Mesenchymal stem cell (in vitro differentiated cells and primary cell): ENCODE results near the gene TAAR5.

ENCODE experiments used
- DNase-seq: peaks from one replicate; pipeline ENCODE4 v3.0.0-alpha.2; 2013
- H2AFZ ChIP-seq: one replicate; pipeline ENCODE4 v1.6.1; 2013; ENCODE audit warnings: low read depth, mild to moderate bottlenecking, control low read depth, inconsistent platforms, low read length, moderate library complexity
- H2AK5ac ChIP-seq: 2 replicates; pipeline ENCODE4 v1.6.1; 2013; ENCODE audit warnings: low read length, moderate library complexity, mild to moderate bottlenecking, inconsistent platforms; ENCODE audit not compliant: severe bottlenecking
- H2BK120ac ChIP-seq: one replicate; pipeline ENCODE4 v1.6.1; 2013; ENCODE audit warnings: low read depth, mild to moderate bottlenecking, inconsistent platforms, low read length, moderate library complexity
- H2BK12ac ChIP-seq, 2 experiments: one replicate each; pipeline ENCODE4 v1.6.1; 2013; ENCODE audit warnings: inconsistent platforms in 2 of 2, low read length in 2 of 2, mild to moderate bottlenecking in 2 of 2, moderate library complexity in 2 of 2, control low read depth in 1 of 2
- H2BK15ac ChIP-seq: one replicate; pipeline ENCODE4 v1.6.1; 2013; ENCODE audit warnings: mild to moderate bottlenecking, low read depth, inconsistent platforms; ENCODE audit not compliant: poor library complexity, severe bottlenecking
- H2BK5ac ChIP-seq: 2 replicates; pipeline ENCODE4 v1.6.1; 2013; ENCODE audit warnings: low read depth, mild to moderate bottlenecking, low read length, control low read depth, inconsistent platforms; ENCODE audit not compliant: poor library complexity, severe bottlenecking
- H3K14ac ChIP-seq, 2 experiments: one replicate each; pipeline ENCODE4 v1.6.1; 2013; ENCODE audit warnings: inconsistent platforms in 2 of 2, low read length in 2 of 2, control low read depth in 1 of 2, mild to moderate bottlenecking in 1 of 2, moderate library complexity in 1 of 2
- H3K18ac ChIP-seq, 2 experiments: one replicate each; pipeline ENCODE4 v1.6.1; 2013; ENCODE audit warnings: inconsistent platforms in 2 of 2, low read length in 2 of 2, control low read depth in 1 of 2, low read depth in 1 of 2, mild to moderate bottlenecking in 1 of 2
- H3K23ac ChIP-seq, 2 experiments: one replicate each; pipeline ENCODE4 v1.6.1; 2013; ENCODE audit warnings: inconsistent platforms in 2 of 2, low read length in 2 of 2, mild to moderate bottlenecking in 2 of 2, moderate library complexity in 2 of 2, control low read depth in 1 of 2
- H3K27ac ChIP-seq: 2 replicates; pipeline ENCODE4 v1.5.1; 2013; ENCODE audit warnings: mild to moderate bottlenecking, moderate library complexity, low read length, control low read depth, inconsistent platforms; ENCODE audit not compliant: poor library complexity, severe bottlenecking
- H3K27me3 ChIP-seq, 2 experiments: 2 replicates each; pipeline versions ENCODE4 v1.6.1 to v1.7.0; 2013; ENCODE audit warnings: low read length in 2 of 2, mild to moderate bottlenecking in 2 of 2, moderate library complexity in 2 of 2, control low read depth in 1 of 2, inconsistent platforms in 1 of 2; ENCODE audit not compliant: control insufficient read depth in 1 of 2, insufficient read depth in 1 of 2
- H3K36me3 ChIP-seq, 2 experiments: 2 replicates each; pipeline versions ENCODE4 v1.6.1 to v1.7.0; 2013; ENCODE audit warnings: low read length in 2 of 2, control low read depth in 1 of 2, inconsistent platforms in 1 of 2, low read depth in 1 of 2, mild to moderate bottlenecking in 1 of 2; ENCODE audit not compliant: insufficient read depth in 2 of 2, control insufficient read depth in 1 of 2
- H3K4ac ChIP-seq, 2 experiments: one replicate each; pipeline ENCODE4 v1.6.1; 2013; ENCODE audit warnings: inconsistent platforms in 2 of 2, low read length in 2 of 2, mild to moderate bottlenecking in 2 of 2, moderate library complexity in 2 of 2, control low read depth in 1 of 2, low read depth in 1 of 2
- H3K4me1 ChIP-seq: 2 replicates; pipeline ENCODE4 v1.6.1; 2013; ENCODE audit warnings: low read depth, low read length, control low read depth; ENCODE audit not compliant: control insufficient read depth, insufficient read depth
- H3K4me2 ChIP-seq: 2 replicates; pipeline ENCODE4 v1.6.1; 2013; ENCODE audit warnings: low read length, mild to moderate bottlenecking, inconsistent platforms; ENCODE audit not compliant: poor library complexity, severe bottlenecking
- H3K4me3 ChIP-seq, 2 experiments: 2 replicates each; pipeline versions ENCODE4 v1.5.1 to v1.7.0; 2013; ENCODE audit warnings: low read length in 2 of 2, mild to moderate bottlenecking in 2 of 2, control low read depth in 1 of 2, low read depth in 1 of 2; ENCODE audit not compliant: insufficient read depth in 1 of 2
- H3K79me1 ChIP-seq: replicated peaks from 2 replicates; pipeline ENCODE4 v1.6.1; 2013; ENCODE audit warnings: mild to moderate bottlenecking, control low read depth, low read length, inconsistent platforms; ENCODE audit not compliant: poor library complexity, severe bottlenecking
- H3K9ac ChIP-seq: 2 replicates; pipeline ENCODE4 v1.7.0; 2013; ENCODE audit warnings: mild to moderate bottlenecking, low read length, moderate library complexity
- H3K9me3 ChIP-seq: 2 replicates; pipeline ENCODE4 v1.7.0; 2013; ENCODE audit warnings: mild to moderate bottlenecking, low read length; ENCODE audit not compliant: control insufficient read depth
- H4K8ac ChIP-seq: one replicate; pipeline ENCODE4 v1.6.1; 2013; ENCODE audit warnings: inconsistent platforms, mild to moderate bottlenecking, low read length, moderate library complexity
- H4K91ac ChIP-seq: one replicate; pipeline ENCODE4 v1.6.1; 2013; ENCODE audit warnings: mild to moderate bottlenecking, low read length, inconsistent platforms
- WGBS: methylation state at CpG from one replicate; pipeline ENCODE4 v1.1.7; 2013; ENCODE audit warnings: mixed read lengths; 5-methylcytosine and 5-hydroxymethylcytosine counted together

The TAAR5 gene

DNA sequence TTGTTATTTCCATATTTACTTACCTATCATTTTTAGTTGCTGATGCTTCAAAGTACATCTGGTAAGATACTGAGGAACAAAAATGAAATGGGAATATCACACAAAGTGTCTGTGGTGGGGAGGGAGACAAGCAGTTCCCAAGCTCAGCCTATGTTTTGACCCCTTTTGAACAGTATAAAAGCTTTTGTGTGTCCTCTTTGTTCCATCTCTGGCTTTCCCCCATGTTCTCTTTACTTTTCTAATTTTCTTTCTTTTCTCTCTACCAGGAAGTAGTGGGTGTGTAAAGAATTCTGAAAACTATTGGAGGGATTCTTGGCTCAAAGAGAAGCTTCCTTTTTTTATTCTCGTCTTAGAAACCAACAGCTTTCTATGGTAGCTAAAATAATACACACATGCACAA is 27.1 kb upstream of the TAAR5 start:
- no peaks in the 10 kb centered on the region for H3K36me3 ChIP-seq
- H3K4ac ChIP-seq, result no peak overlapping the region
- H2BK5ac ChIP-seq, result no peak overlapping the region
- H4K8ac ChIP-seq, result no peak overlapping the region
- no peak overlapping the region for H3K9ac ChIP-seq
- H2BK15ac ChIP-seq, result no peak overlapping the region
- no peak overlapping the region for H3K27ac ChIP-seq
- H3K4me1 ChIP-seq, result no peaks in the 10 kb centered on the region
- no peak overlapping the region for H4K91ac ChIP-seq
- H3K14ac ChIP-seq, result no peak overlapping the region
- no peak for DNase-seq
- no peak overlapping the region for H3K4me2 ChIP-seq
- peaks cover 0 to 13% of the 10 kb centered on the region in 2 experiments for H3K27me3 ChIP-seq
- WGBS, result 94% methylated on average over 1 of the region's 1 CpG
- no peak overlapping the region for H3K4me3 ChIP-seq
- H3K23ac ChIP-seq, result no peak overlapping the region
- no peak overlapping the region for H2BK12ac ChIP-seq
- H3K18ac ChIP-seq, result no peak overlapping the region
- no peak overlapping the region for H2AFZ ChIP-seq
- H3K79me1 ChIP-seq, result no peaks in the 10 kb centered on the region
- H3K9me3 ChIP-seq, result no peaks in the 10 kb centered on the region
- no peak overlapping the region for H2AK5ac ChIP-seq
- no peak overlapping the region for H2BK120ac ChIP-seq

DNA sequence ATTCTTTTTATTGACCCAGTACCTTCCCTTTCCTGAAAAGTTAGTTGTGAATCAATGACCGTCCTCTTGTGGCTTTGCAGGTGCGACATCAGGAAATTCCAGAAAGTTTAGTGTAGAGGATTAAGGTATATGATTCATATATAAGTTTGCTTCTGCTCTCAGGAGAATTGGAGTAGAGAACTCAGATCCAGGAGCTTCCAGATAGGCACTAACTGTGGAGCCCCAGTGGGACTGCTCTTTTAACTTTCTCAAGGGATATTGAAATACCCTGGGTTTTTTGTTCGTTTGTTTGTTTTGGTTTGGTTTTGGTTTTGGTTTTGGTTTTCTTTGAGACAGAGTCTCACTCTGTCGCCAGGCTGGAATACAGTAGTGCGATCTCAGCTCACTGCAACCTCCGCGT is 25.0 kb upstream of the TAAR5 start:
- 72% methylated on average over 3 of the region's 7 CpGs for WGBS
- H3K23ac ChIP-seq, result no peak overlapping the region
- H3K4me2 ChIP-seq, result no peak overlapping the region
- H2BK12ac ChIP-seq, result no peak overlapping the region
- no peak overlapping the region for H2BK15ac ChIP-seq
- H3K4me3 ChIP-seq, result no peak overlapping the region
- no peak overlapping the region for H2BK120ac ChIP-seq
- H2AK5ac ChIP-seq, result no peak overlapping the region
- no peak overlapping the region for H3K9ac ChIP-seq
- DNase-seq, result no peak
- H3K4me1 ChIP-seq, result no peaks in the 10 kb centered on the region
- no peak overlapping the region for H4K91ac ChIP-seq
- no peak overlapping the region for H2AFZ ChIP-seq
- no peak overlapping the region for H3K14ac ChIP-seq
- H3K79me1 ChIP-seq, result no peaks in the 10 kb centered on the region
- no peak overlapping the region for H2BK5ac ChIP-seq
- H3K9me3 ChIP-seq, result no peaks in the 10 kb centered on the region
- peaks cover 0 to 7% of the 10 kb centered on the region in 2 experiments for H3K27me3 ChIP-seq
- no peak overlapping the region for H4K8ac ChIP-seq
- H3K27ac ChIP-seq, result no peak overlapping the region
- H3K4ac ChIP-seq, result no peak overlapping the region
- no peaks in the 10 kb centered on the region for H3K36me3 ChIP-seq
- no peak overlapping the region for H3K18ac ChIP-seq

DNA sequence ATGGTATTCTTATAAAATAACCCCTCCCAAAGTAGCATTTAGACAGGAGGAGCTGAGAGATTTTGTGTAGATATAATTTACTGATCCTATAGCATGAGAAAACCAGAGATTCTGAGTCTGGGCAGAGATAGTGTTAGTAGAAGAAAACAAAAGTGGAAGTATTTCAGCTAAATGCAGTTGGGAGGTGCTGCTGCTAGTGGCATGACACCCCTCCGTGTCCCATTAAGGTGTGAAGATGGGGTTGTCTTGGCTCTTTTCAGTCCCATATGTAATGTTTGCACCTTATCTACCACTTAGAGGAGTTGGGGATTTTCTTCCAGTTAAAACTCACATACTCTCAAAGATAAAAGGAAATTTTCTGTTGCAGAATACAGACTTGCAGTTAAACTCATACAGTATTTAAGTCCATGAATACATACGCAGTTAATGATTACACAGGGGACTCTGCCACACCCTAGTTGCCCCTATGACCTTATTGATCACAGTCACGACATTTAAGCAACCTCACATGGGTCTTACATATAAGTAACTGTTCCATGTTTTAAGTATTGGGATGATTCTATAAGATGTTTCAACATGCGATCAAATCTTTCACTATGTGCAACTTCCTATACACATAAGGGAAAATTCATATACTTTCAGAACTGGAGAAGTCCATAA is 23.0 kb upstream of the TAAR5 start:
- Histone ChIP-seq H2BK120ac (no peak overlapping the region), H3K18ac (no peak overlapping the region), H3K4me3 (no peak overlapping the region), H2BK5ac (no peak overlapping the region), H3K4ac (no peak overlapping the region), H2BK12ac (no peak overlapping the region), H3K79me1 (no peaks in the 10 kb centered on the region), H2AK5ac (no peak overlapping the region), H3K23ac (no peak overlapping the region), H3K27me3 (peaks cover 0 to 7% of the 10 kb centered on the region in 2 experiments), H3K4me1 (no peaks in the 10 kb centered on the region), H4K91ac (no peak overlapping the region), H3K9me3 (no peaks in the 10 kb centered on the region), H3K9ac (no peak overlapping the region), H3K14ac (no peak overlapping the region), H3K27ac (no peak overlapping the region), H2AFZ (no peak overlapping the region), H3K4me2 (no peak overlapping the region), H2BK15ac (no peak overlapping the region), H4K8ac (no peak overlapping the region), H3K36me3 (no peaks in the 10 kb centered on the region)
- DNase-seq, result no peak
- WGBS, result 100% methylated on average over 1 of the region's 4 CpGs

DNA sequence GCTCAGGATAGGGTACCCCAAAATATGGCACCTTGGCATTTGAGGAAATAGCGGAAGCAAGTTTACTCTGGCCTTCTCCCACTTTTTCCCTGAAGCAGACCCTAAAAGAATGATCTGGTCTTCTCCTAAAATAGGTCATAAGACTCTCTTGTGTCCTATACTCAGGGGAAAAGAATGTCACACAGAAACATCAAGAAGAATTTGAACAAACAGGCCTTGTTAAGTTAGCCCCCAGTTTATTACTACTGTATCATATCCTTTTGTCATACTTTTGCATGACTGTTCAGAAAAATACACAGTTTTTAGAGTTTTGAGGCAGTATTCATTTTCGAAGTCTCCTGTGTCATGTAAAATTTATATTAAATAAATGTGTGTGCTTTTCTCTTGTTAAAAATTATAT is 22.1 kb upstream of the TAAR5 start:
- no peak overlapping the region for H2BK120ac ChIP-seq
- H3K14ac ChIP-seq, result no peak overlapping the region
- H3K18ac ChIP-seq, result no peak overlapping the region
- no peak overlapping the region for H3K4me3 ChIP-seq
- DNase-seq, result no peak
- H4K8ac ChIP-seq, result no peak overlapping the region
- no peak overlapping the region for H2BK5ac ChIP-seq
- H4K91ac ChIP-seq, result no peak overlapping the region
- H3K79me1 ChIP-seq, result no peaks in the 10 kb centered on the region
- H3K27ac ChIP-seq, result no peak overlapping the region
- no peak overlapping the region for H3K9ac ChIP-seq
- peaks cover 0 to 3% of the 10 kb centered on the region in 2 experiments for H3K27me3 ChIP-seq
- no peak overlapping the region for H3K4ac ChIP-seq
- WGBS, result 86% methylated on average over 1 of the region's 2 CpGs
- no peak overlapping the region for H2AK5ac ChIP-seq
- H2BK15ac ChIP-seq, result no peak overlapping the region
- no peak overlapping the region for H3K23ac ChIP-seq
- no peaks in the 10 kb centered on the region for H3K36me3 ChIP-seq
- no peak overlapping the region for H2BK12ac ChIP-seq
- H3K4me2 ChIP-seq, result no peak overlapping the region
- H3K4me1 ChIP-seq, result peaks cover 3% of the 10 kb centered on the region
- no peak overlapping the region for H2AFZ ChIP-seq
- no peaks in the 10 kb centered on the region for H3K9me3 ChIP-seq
